ENCODE data around the gene ECM1.
A peak's percentile ranks its signal among the peaks of the same experiment; 100 is the strongest.

ECM1 gene

GRCh38 chr1:150558761-150559655 is 51.1 kb downstream of the ECM1 start:
- H3K4me3 ChIP-seq (ENCODE audit: low read depth, low read length) = no peak overlapping the region
- TF ChIP-seq, protein P1, sequence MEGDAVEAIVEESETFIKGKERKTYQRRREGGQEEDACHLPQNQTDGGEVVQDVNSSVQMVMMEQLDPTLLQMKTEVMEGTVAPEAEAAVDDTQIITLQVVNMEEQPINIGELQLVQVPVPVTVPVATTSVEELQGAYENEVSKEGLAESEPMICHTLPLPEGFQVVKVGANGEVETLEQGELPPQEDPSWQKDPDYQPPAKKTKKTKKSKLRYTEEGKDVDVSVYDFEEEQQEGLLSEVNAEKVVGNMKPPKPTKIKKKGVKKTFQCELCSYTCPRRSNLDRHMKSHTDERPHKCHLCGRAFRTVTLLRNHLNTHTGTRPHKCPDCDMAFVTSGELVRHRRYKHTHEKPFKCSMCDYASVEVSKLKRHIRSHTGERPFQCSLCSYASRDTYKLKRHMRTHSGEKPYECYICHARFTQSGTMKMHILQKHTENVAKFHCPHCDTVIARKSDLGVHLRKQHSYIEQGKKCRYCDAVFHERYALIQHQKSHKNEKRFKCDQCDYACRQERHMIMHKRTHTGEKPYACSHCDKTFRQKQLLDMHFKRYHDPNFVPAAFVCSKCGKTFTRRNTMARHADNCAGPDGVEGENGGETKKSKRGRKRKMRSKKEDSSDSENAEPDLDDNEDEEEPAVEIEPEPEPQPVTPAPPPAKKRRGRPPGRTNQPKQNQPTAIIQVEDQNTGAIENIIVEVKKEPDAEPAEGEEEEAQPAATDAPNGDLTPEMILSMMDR (IDR thresholded peaks at IDR 0.05; ENCODE audit: low read depth, low read length) = no peak

DNA sequence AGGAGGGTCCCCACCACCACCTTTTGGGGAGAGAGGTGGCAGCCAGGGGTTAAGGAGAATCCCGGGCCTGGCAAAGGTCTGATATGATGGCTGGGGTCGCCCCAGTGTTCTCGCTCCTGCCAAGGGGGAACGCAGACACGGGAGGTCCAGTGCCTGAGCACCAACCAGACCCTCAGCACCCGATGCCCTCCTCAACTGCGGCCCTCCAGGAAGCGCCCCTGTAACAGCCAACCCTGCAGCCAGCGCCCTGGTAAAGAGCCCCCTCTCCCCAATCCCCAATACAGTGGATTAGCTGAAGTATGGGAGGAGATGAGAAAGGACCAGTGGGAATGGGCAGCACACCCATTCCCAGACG is 51.7 kb downstream of the ECM1 start:
- no peak overlapping the region for H3K4me3 ChIP-seq (ENCODE audit: low read depth, low read length)
- TF ChIP-seq, protein P1 (IDR thresholded peaks at IDR 0.05; ENCODE audit: low read depth, low read length) = no peak

GRCh38 chr1:150560011-150560438 is 52.1 kb downstream of the ECM1 start:
- TF ChIP-seq, protein P1 (IDR thresholded peaks at IDR 0.05; ENCODE audit: low read depth, low read length) = peak; percentile 95
- H3K4me3 ChIP-seq (ENCODE audit: low read depth, low read length) = no peak overlapping the region

GRCh38 chr1:150560576-150561253 is 52.8 kb downstream of the ECM1 start:
- H3K4me3 ChIP-seq (ENCODE audit: low read depth, low read length) = peak overlapping the region; percentile 65
- TF ChIP-seq, protein P1 (IDR thresholded peaks at IDR 0.05; ENCODE audit: low read depth, low read length) = peak; percentile 78

DNA sequence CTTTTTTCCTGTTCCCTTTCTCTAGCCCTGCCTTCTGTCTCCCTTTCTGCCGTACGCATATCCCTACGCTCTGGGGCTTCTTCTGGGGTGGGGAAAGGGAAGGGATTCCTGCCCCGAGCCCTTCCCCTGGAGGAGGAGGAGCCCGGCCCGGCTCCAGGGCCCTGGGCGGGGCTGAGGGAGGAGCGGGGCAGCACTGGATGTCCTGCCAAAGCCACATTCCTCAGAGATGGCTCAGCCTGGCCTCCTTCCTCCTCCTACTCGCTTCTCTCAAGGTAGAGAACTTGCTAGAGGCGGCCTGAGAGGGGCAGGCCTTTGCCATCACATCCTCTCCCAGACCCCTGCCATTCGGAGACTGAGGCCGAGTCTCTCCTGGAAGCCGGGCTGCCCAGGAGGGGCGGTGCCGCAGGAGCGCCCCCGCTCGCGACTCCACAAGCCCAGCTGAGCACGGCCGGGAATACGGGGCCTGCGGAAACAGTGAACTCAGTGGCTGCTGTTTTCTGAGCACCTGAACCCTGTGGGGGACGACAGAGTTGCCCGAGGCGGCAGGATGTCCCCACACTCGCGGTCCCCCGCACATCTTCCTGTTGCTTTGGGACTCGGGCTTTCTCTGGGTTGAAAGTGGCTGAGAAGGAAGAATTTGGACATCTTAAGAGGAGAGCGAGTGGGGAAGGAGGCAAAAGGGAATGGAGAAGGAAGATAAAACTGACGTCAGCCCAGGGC is 53.5 kb downstream of the ECM1 start:
- peak overlapping the region; percentile 65 for H3K4me3 ChIP-seq (ENCODE audit: low read depth, low read length)
- TF ChIP-seq, protein P1 (IDR thresholded peaks at IDR 0.05; ENCODE audit: low read depth, low read length) = no peak

- H3K4me3 ChIP-seq (ENCODE audit: low read depth, low read length) = peak overlapping the region; percentile 65
- TF ChIP-seq, protein P1 (IDR thresholded peaks at IDR 0.05; ENCODE audit: low read depth, low read length) = no peak
Observed at GRCh38 chr1:150561974-150562445, 54.1 kb downstream of the ECM1 start.

Measured in WI38 (cell line).